ENCODE measurements around the gene GFI1B. TPM values are rescaled to one million over a fixed set of nuclear protein-coding genes. Genes with fewer than 3 reads are reported as not detected.

Gene GFI1B
- total and polyA plus RNA-seq, 2 experiments from 2014 or later: 0.10 TPM; not detected in 1

GRCh38 chr9:132986640-132987620 lies 8.4 kb downstream of the GFI1B start:
- Histone ChIP-seq H2AFZ (no peak overlapping the region), H3K27me3 (no peaks in the 10 kb centered on the region), H3K27ac (no peak overlapping the region), H3K4me3 (no peak overlapping the region), H3K36me3 (replicated peaks; ENCODE audit: insufficient read depth, low read depth) (no peaks in the 10 kb centered on the region), H3K9me3 (ENCODE audit: low read depth) (no peaks in the 10 kb centered on the region), H4K20me1 (ENCODE audit: insufficient read depth, poor library complexity, severe bottlenecking) (no peaks in the 10 kb centered on the region), H3K9me2 (replicated peaks; ENCODE audit: insufficient read depth) (no peaks in the 10 kb centered on the region), H3K4me2 (no peak overlapping the region), H3K4me1 (ENCODE audit: insufficient read depth) (peaks cover 4% of the 10 kb centered on the region), H3K79me2 (no peaks in the 10 kb centered on the region)
- TF ChIP-seq EZH2phosphoT487 (IDR thresholded peaks at IDR 0.05; ENCODE audit: low read depth, severe bottlenecking, unreplicated experiment) (no peak), EZH2 (IDR thresholded peaks at IDR 0.05; ENCODE audit: borderline replicate concordance) (no peak)
- TF ChIP-seq, protein P1, sequence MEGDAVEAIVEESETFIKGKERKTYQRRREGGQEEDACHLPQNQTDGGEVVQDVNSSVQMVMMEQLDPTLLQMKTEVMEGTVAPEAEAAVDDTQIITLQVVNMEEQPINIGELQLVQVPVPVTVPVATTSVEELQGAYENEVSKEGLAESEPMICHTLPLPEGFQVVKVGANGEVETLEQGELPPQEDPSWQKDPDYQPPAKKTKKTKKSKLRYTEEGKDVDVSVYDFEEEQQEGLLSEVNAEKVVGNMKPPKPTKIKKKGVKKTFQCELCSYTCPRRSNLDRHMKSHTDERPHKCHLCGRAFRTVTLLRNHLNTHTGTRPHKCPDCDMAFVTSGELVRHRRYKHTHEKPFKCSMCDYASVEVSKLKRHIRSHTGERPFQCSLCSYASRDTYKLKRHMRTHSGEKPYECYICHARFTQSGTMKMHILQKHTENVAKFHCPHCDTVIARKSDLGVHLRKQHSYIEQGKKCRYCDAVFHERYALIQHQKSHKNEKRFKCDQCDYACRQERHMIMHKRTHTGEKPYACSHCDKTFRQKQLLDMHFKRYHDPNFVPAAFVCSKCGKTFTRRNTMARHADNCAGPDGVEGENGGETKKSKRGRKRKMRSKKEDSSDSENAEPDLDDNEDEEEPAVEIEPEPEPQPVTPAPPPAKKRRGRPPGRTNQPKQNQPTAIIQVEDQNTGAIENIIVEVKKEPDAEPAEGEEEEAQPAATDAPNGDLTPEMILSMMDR (IDR thresholded peaks at IDR 0.05; ENCODE audit: poor library complexity): no peak
- DNase-seq (ENCODE audit: low spot score): no peak
- 83% methylated on average over 26 of the region's 26 CpGs for WGBS (ENCODE audit: low lambda C conversion rate, missing lambda C conversion rate)

DNA sequence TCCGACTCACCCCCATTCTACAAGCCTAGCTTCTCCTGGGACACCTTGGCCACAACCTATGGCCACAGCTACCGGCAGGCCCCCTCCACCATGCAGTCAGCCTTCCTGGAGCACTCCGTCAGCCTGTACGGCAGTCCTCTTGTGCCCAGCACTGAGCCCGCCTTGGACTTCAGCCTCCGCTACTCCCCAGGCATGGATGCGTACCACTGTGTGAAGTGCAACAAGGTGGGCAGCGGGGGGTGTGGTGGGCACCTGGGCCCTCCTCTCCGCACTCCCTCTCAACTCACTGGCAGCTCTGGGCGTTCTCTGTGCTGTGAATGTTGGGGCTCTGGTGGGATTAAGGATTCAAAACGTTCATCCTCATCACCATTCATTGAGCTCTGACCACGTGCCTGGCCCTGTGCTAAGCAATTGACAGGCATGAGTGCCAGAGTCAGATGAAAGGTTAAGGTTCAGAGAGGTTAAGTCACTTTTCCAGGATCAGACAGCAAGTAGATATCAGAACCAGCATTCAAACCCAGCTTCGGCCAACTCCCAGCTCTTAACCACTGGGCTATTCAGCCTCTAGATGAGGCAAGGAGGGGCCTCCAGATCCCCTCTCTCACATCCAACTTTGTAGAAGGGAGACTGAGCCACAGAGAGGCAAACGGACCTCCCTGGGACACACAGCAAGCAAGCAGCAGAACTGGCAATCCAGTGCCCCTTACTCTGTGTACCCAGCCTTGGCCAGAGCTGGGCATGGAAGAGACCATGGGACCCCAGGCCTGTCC lies 9.9 kb downstream of the GFI1B start:
- TF ChIP-seq, protein P1 (IDR thresholded peaks at IDR 0.05; ENCODE audit: poor library complexity): no peak
- TF ChIP-seq EZH2 (IDR thresholded peaks at IDR 0.05; ENCODE audit: borderline replicate concordance): no peak
- no peak for TF ChIP-seq EZH2phosphoT487 (IDR thresholded peaks at IDR 0.05; ENCODE audit: low read depth, severe bottlenecking, unreplicated experiment)
- H4K20me1 ChIP-seq (ENCODE audit: insufficient read depth, poor library complexity, severe bottlenecking): no peaks in the 10 kb centered on the region
- no peak overlapping the region for H2AFZ ChIP-seq
- no peaks in the 10 kb centered on the region for H3K36me3 ChIP-seq (replicated peaks; ENCODE audit: insufficient read depth, low read depth)
- no peaks in the 10 kb centered on the region for H3K79me2 ChIP-seq
- WGBS (ENCODE audit: low lambda C conversion rate, missing lambda C conversion rate): 89% methylated on average over 14 of the region's 14 CpGs
- H3K27me3 ChIP-seq: no peaks in the 10 kb centered on the region
- H3K4me2 ChIP-seq: no peak overlapping the region
- no peaks in the 10 kb centered on the region for H3K4me1 ChIP-seq (ENCODE audit: insufficient read depth)
- no peaks in the 10 kb centered on the region for H3K9me2 ChIP-seq (replicated peaks; ENCODE audit: insufficient read depth)
- no peak overlapping the region for H3K27ac ChIP-seq
- no peaks in the 10 kb centered on the region for H3K9me3 ChIP-seq (ENCODE audit: low read depth)
- H3K4me3 ChIP-seq: no peak overlapping the region
- no peak for DNase-seq (ENCODE audit: low spot score)

GRCh38 chr9:132989014-132989310 lies 10.5 kb downstream of the GFI1B start:
- no peaks in the 10 kb centered on the region for H3K9me2 ChIP-seq (replicated peaks; ENCODE audit: insufficient read depth)
- no peak overlapping the region for H3K4me2 ChIP-seq
- DNase-seq (ENCODE audit: low spot score): no peak
- no peaks in the 10 kb centered on the region for H3K79me2 ChIP-seq
- WGBS (ENCODE audit: low lambda C conversion rate, missing lambda C conversion rate): 97% methylated on average over 13 of the region's 13 CpGs
- no peak overlapping the region for H3K4me3 ChIP-seq
- H3K27me3 ChIP-seq: no peaks in the 10 kb centered on the region
- H3K27ac ChIP-seq: no peak overlapping the region
- no peak for TF ChIP-seq EZH2 (IDR thresholded peaks at IDR 0.05; ENCODE audit: borderline replicate concordance)
- TF ChIP-seq, protein P1 (IDR thresholded peaks at IDR 0.05; ENCODE audit: poor library complexity): no peak
- no peak for TF ChIP-seq EZH2phosphoT487 (IDR thresholded peaks at IDR 0.05; ENCODE audit: low read depth, severe bottlenecking, unreplicated experiment)
- H2AFZ ChIP-seq: no peak overlapping the region
- no peaks in the 10 kb centered on the region for H3K9me3 ChIP-seq (ENCODE audit: low read depth)
- H3K36me3 ChIP-seq (replicated peaks; ENCODE audit: insufficient read depth, low read depth): no peaks in the 10 kb centered on the region
- H4K20me1 ChIP-seq (ENCODE audit: insufficient read depth, poor library complexity, severe bottlenecking): no peaks in the 10 kb centered on the region
- H3K4me1 ChIP-seq (ENCODE audit: insufficient read depth): no peaks in the 10 kb centered on the region

Measured in hepatocyte (in vitro differentiated cells).